Mammary epithelial cell (primary cell): Measurements from ENCODE around the gene BHMT.

ENCODE experiments used
- EZH2 ChIP-seq: IDR thresholded peaks from 2 replicates; pipeline ENCODE4 v1.6.1; 2012; ENCODE audit warnings: low read length, inconsistent platforms, borderline replicate concordance
- TF ChIP-seq, protein P1 (sequence below), 2 donors: IDR thresholded peaks in 1 of 2; conservative IDR thresholded peaks in 1 of 2; 2 replicates each; pipeline ENCODE4 v1.5.1; 2011 to 2012; ENCODE audit warnings: inconsistent platforms in 2 of 2, low read length in 2 of 2, mild to moderate bottlenecking in 2 of 2, control low read depth in 1 of 2, low read depth in 1 of 2; ENCODE audit not compliant: insufficient read depth in 1 of 2; ENCODE audit errors: extremely low read depth in 1 of 2

DNA sequence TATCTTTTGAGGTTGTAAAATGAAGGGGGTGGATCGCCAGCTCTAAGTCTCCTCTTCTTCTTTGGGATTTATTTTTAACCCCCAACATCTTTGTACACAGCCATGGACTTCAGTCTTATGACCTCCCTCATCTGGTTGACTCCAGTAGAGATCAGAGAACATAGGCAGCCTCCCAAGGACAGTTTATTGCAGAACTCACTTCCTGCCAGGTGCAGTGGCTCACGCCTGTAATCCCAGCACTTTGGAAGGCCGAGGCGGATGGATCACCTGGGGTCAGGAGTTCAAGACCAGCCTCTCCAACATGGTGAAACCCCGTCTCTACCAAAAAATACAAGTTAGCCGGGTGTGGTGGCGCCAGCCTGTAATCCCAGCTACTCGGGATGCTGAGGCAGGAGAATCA lies 2.8 kb upstream of the BHMT start:
- TF ChIP-seq, protein P1, sequence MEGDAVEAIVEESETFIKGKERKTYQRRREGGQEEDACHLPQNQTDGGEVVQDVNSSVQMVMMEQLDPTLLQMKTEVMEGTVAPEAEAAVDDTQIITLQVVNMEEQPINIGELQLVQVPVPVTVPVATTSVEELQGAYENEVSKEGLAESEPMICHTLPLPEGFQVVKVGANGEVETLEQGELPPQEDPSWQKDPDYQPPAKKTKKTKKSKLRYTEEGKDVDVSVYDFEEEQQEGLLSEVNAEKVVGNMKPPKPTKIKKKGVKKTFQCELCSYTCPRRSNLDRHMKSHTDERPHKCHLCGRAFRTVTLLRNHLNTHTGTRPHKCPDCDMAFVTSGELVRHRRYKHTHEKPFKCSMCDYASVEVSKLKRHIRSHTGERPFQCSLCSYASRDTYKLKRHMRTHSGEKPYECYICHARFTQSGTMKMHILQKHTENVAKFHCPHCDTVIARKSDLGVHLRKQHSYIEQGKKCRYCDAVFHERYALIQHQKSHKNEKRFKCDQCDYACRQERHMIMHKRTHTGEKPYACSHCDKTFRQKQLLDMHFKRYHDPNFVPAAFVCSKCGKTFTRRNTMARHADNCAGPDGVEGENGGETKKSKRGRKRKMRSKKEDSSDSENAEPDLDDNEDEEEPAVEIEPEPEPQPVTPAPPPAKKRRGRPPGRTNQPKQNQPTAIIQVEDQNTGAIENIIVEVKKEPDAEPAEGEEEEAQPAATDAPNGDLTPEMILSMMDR (conservative IDR thresholded peaks at IDR 0.05 in 1 of 2, IDR thresholded peaks at IDR 0.05 in 1 of 2; ENCODE audit: extremely low read depth in 1 of 2, insufficient read depth in 1 of 2, low read depth in 1 of 2, low read length in 2 of 2), result no peak
- no peak for TF ChIP-seq EZH2
